ENCODE measurements around the gene ZNF827.

ZNF827 gene

DNA sequence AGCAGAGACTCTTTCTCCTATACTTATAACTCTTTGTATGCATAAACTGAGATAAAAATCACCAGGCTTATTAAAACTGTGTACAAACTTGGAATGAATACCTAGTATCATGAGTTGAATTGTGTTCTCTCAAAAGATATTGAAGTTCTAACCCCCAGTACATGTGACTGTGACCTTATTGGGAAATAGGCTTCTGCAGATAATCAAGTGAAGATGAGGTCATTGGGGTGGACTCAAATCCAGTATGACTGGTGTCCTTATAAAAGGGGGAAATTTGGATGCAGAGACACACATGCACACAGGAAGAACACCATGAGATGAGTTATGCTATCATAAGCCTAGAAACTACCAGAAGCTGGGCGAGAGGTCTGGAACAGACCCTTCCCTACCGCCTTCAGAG lies 26.2 kb downstream of the ZNF827 start:
- DNase-seq (ENCODE audit: low spot score in 2 of 2) = no peak
- Mint-ChIP-seq H3K27ac (no peak overlapping the region), H3K9me3 (no peaks in the 10 kb centered on the region), H3K36me3 (no peaks in the 10 kb centered on the region), H3K4me3 (no peak overlapping the region), H3K4me1 (peaks cover 37% of the 10 kb centered on the region)
- ATAC-seq = no peak

DNA sequence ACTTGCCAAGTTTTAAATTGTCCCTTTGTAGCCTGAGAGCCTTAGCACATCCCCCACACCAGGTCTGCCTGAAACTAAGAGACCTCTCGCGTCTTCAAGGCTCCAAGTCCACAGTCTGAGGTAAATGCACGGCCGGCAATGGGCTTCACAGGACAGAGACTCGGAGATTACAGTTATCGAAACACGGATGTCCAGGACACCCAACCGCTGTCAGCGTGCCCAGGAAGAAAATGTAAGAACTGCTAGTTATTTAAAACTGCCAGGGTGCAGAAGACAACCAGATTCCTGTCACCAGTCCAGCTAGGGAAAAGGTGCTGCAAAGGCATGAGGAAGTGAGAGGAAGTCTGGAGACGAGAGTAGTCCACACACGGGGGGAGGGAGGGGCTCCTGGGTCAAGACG lies 28.9 kb downstream of the ZNF827 start:
- H3K36me3 Mint-ChIP-seq = peaks cover 5% of the 10 kb centered on the region
- DNase-seq (ENCODE audit: low spot score in 2 of 2) = no peak
- no peak overlapping the region for H3K4me3 Mint-ChIP-seq
- no peaks in the 10 kb centered on the region for H3K9me3 Mint-ChIP-seq
- H3K27ac Mint-ChIP-seq = no peak overlapping the region
- peaks cover 46% of the 10 kb centered on the region for H3K4me1 Mint-ChIP-seq
- ATAC-seq = no peak

DNA sequence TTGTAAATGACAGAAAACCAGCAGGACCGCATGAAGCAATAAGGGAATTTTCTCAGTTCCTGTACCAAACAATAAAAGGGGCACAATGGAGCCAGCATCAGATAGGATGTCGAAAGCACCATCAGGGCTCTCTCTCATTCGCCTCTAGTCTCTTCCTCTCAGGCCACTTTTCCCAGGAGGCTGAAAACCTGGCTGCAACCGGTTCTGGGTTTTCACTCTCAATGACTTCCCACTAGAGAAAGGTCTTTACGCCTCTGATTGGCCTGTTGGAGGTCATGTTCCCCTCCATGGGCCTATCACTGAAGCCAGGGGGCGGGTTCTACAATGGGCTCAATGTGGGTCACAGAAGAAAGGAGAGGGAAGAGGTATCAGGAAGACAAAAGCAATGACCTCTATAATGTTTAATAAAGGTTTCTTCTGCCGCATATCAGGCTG lies 29.3 kb downstream of the ZNF827 start:
- Mint-ChIP-seq H3K36me3 (peaks cover 5% of the 10 kb centered on the region), H3K4me3 (no peak overlapping the region), H3K9me3 (no peaks in the 10 kb centered on the region), H3K4me1 (peaks cover 51% of the 10 kb centered on the region), H3K27ac (no peak overlapping the region)
- no peak for DNase-seq (ENCODE audit: low spot score in 2 of 2)
- no peak for ATAC-seq

DNA sequence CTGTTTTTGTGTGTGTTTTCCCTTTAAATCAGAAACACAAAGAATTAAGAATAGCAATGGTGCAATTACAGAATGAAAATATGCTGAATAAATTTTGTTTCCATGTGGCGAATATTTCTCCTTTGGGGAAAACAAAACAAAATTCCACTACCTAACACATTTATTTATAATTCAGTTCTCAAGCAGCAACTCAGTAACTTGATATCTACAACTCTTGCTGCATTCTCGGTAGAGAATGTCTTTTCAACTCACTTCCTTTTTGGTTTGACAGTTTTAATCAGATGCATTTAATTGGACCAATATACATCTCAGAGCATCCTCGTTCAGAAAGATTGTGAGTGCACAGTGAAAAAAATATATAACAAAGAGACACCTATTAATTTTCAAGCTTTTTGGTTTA lies 30.8 kb downstream of the ZNF827 start:
- H3K27ac Mint-ChIP-seq = no peak overlapping the region
- H3K36me3 Mint-ChIP-seq = peaks cover 5% of the 10 kb centered on the region
- peaks cover 56% of the 10 kb centered on the region for H3K4me1 Mint-ChIP-seq
- ATAC-seq (no peak), DNase-seq (ENCODE audit: low spot score in 2 of 2) (no peak)
- no peaks in the 10 kb centered on the region for H3K9me3 Mint-ChIP-seq
- no peak overlapping the region for H3K4me3 Mint-ChIP-seq

DNA sequence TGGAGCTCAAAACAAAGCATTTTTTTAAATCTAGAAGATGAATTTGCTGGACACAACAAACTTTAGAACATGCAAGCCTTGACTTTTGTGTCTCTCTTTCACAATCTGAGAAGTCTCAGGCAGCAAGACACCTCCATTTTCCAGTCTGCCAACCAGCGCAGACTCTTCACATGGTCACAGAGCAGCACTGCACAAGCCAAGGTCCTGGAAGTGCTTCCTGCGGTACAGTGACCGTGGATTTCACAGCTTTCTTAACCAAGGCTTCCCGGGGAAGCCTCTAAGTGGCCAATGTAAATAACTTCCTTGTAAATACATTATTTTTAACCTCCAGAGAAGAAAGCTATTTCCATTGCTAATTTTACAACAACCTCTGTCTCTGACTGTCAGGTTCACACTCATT lies 31.2 kb downstream of the ZNF827 start:
- H3K4me3 Mint-ChIP-seq = no peak overlapping the region
- no peak overlapping the region for H3K27ac Mint-ChIP-seq
- no peak for DNase-seq (ENCODE audit: low spot score in 2 of 2)
- H3K9me3 Mint-ChIP-seq = no peaks in the 10 kb centered on the region
- H3K36me3 Mint-ChIP-seq = peaks cover 5% of the 10 kb centered on the region
- peaks cover 56% of the 10 kb centered on the region for H3K4me1 Mint-ChIP-seq
- no peak for ATAC-seq

DNA sequence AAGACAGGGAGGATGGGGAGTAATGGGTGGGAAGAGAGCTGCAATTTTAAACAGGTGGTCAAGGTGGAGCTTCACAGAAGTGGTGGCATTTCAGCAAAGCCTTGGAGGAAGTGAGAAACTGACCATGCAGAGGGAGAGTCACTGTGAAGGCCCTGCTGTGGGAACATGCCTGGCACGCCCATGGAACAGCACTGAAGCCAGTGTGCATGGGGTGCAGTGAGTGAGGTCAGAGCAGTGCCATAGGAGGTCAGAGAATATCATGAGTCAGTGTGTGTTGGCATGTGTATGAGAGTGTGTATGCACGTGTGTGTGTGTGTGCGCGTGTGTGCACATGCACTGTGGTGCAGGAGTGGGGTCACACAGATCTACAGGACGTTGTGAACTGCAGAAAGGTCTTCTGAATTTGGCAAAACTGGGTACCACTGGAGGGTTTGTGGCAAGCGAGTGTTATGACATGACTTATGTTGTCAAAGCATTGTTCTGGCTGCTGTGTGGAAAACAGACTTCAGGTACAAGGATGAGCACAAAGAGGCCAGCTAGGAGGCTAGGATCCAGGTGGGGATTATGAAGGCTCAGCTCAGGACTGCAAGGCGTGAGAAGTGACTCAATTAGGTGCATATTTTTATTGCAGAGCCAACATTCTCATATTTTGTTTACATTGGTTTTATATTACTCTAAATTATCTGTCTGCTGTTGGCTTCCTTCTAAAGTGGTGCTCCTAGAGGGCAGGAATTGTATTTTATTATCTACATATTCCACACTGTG lies 34.0 kb downstream of the ZNF827 start:
- H3K4me1 Mint-ChIP-seq = peaks cover 42% of the 10 kb centered on the region

DNA sequence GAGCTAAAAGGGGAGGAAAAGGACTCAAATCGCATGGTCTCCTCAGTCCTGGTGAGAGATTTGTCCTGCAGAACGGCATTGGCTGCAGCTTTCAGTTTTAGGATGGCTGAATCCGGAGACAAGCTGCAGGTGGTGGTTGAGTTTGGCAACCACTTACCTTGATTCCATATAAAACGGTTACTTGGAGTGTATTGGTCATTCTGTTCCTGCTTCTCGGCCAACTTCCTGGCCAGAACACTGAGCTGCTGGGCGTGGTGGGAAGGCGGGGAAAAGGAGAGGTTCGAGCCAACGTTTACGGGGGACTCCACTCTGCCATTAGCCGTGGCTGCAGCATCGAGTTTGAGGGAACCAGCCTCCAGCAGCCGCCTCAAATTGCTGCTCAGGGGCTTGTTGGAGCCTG lies 36.1 kb downstream of the ZNF827 start:
- no peak for ATAC-seq
- Mint-ChIP-seq H3K27ac (no peak overlapping the region), H3K4me3 (no peak overlapping the region), H3K9me3 (no peaks in the 10 kb centered on the region), H3K4me1 (peaks cover 27% of the 10 kb centered on the region), H3K36me3 (peaks cover 21% of the 10 kb centered on the region)
- DNase-seq (ENCODE audit: low spot score in 2 of 2) = no peak

More for the DNA sequence above, 34.0 kb downstream of the ZNF827 start:
- Mint-ChIP-seq H3K4me3 (no peak overlapping the region), H3K27ac (no peak overlapping the region), H3K36me3 (peaks cover 21% of the 10 kb centered on the region), H3K9me3 (no peaks in the 10 kb centered on the region)
- no peak for ATAC-seq
- DNase-seq (ENCODE audit: low spot score in 2 of 2) = no peak

DNA sequence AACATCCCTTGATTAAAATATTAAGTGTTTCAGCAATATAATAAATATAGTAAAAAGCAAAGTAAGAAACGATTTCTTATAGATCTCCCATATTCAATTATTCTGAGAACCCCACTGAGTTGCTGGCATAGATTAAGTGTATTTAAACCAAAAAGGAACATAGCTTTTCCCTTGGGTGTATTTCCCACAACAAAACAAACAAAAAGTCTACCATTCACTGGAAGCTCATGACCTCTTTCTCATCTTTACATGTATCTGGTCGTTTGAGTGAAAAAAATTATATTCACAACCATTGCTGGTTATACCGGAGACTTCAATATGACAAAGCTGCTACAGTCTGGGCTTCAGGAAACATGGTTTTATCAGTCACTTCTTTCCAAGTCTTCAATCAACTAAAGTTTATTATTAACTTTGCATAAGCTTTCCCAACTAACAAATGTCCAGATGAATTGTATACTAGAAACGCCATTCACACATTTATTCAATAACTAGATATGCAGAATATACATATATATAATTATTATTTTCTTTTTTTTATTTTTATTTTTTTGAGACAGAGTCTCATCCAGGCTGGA lies 38.6 kb downstream of the ZNF827 start:
- H3K4me3 Mint-ChIP-seq = no peak overlapping the region
- no peak overlapping the region for H3K27ac Mint-ChIP-seq
- ATAC-seq (no peak), DNase-seq (ENCODE audit: low spot score in 2 of 2) (no peak)
- peaks cover 26% of the 10 kb centered on the region for H3K4me1 Mint-ChIP-seq
- peaks cover 16% of the 10 kb centered on the region for H3K36me3 Mint-ChIP-seq
- H3K9me3 Mint-ChIP-seq = no peaks in the 10 kb centered on the region

DNA sequence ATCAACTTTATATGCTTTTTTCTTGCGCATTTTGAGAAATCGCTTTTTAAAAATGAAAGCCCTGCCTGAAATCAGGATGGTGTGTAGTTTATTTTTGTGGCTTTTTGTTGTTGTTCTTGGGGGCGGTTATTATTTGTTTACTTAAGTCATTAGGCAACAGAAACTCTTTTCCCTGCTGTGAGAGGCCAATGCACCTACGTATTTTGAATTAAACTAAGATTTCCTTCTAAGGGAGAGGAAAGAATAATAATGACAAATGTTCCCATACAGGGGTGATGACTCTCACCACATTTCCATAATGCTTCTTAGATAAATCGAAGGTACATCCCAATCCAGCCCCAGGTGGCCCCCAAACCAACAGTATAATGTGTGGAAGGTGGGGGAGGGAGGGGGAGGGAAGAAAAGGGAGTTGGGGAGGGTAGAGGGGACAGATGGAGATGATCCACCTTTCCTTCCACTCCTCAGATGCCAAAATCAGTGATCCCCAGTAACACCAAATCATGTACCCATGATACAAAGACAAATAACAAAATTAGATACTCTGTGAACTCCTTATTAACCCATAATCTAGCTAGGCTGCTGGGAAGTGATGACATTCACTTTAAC lies 39.6 kb downstream of the ZNF827 start:
- no peak for ATAC-seq
- Mint-ChIP-seq H3K4me3 (no peak overlapping the region), H3K36me3 (peaks cover 16% of the 10 kb centered on the region), H3K4me1 (peaks cover 25% of the 10 kb centered on the region), H3K27ac (no peak overlapping the region), H3K9me3 (no peaks in the 10 kb centered on the region)
- no peak for DNase-seq (ENCODE audit: low spot score in 2 of 2)

DNA sequence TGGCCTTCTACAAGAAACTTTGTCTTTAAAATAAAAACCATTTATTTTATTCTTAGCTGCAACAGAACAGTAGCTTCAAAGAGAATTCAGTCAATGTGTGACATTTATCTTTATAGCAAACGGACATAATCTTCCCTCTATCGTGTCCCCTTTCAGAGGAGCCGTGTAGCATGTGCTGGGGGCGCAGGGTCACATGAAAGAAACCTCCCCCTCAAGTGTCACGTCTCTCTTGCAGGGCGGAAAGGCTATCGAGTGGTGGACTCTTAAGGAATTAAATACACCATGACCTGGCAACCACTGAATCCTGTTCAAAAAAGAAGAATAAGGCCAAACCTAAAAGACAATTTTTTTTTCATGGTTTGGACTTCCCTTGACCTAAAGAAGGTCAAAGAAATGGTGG lies 40.2 kb downstream of the ZNF827 start:
- no peak for DNase-seq (ENCODE audit: low spot score in 2 of 2)
- Mint-ChIP-seq H3K4me3 (no peak overlapping the region), H3K36me3 (peaks cover 16% of the 10 kb centered on the region), H3K9me3 (no peaks in the 10 kb centered on the region), H3K27ac (no peak overlapping the region), H3K4me1 (peaks cover 27% of the 10 kb centered on the region)
- no peak for ATAC-seq

DNA sequence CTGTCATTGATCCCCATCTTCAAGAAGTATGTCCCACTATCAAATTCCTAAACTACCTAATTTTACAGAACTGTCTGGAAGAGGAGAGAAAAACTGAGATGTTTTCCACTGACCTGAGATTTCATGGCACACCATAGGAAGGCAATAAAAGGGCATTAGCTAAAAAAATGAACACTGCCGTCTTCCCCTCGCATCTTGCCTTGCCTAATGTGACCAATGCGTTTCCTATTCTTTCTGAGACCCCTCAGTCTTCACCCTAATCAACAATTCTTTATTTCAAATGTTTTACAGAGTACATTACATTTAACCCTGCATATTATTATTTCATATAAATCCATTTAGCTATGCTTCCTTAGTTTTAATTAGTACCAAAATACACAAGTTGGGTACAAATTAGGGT lies 43.6 kb downstream of the ZNF827 start:
- peaks cover 27% of the 10 kb centered on the region for H3K4me1 Mint-ChIP-seq
- no peak overlapping the region for H3K4me3 Mint-ChIP-seq

DNA sequence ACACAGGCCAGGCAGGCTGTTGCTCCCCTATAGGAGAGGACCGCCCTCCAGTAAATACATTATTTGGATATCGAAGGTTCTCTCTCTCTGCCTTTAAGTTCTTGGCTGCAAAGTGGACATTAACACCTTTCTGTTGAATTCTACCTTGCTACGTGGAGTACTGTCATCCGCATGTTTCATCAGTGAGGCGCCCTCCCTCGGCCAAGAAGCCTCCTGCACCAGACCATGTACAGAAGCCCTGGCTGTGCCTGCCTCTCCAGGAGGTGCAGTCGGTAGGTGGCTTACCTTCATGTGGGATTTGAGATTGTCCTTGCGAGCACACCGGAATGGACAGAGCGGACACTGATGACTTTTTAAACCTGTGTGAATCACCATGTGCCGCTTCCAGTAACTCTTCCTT lies 46.7 kb downstream of the ZNF827 start:
- H3K36me3 Mint-ChIP-seq = peaks cover 13% of the 10 kb centered on the region
- no peak overlapping the region for H3K27ac Mint-ChIP-seq
- H3K4me1 Mint-ChIP-seq = peaks cover 27% of the 10 kb centered on the region
- no peak for DNase-seq (ENCODE audit: low spot score in 2 of 2)
- no peaks in the 10 kb centered on the region for H3K9me3 Mint-ChIP-seq
- no peak overlapping the region for H3K4me3 Mint-ChIP-seq
- ATAC-seq = no peak

More for the DNA sequence above, 43.6 kb downstream of the ZNF827 start:
- DNase-seq (ENCODE audit: low spot score in 2 of 2) = no peak
- no peak for ATAC-seq
- H3K27ac Mint-ChIP-seq = no peak overlapping the region
- no peaks in the 10 kb centered on the region for H3K9me3 Mint-ChIP-seq
- peaks cover 6% of the 10 kb centered on the region for H3K36me3 Mint-ChIP-seq

DNA sequence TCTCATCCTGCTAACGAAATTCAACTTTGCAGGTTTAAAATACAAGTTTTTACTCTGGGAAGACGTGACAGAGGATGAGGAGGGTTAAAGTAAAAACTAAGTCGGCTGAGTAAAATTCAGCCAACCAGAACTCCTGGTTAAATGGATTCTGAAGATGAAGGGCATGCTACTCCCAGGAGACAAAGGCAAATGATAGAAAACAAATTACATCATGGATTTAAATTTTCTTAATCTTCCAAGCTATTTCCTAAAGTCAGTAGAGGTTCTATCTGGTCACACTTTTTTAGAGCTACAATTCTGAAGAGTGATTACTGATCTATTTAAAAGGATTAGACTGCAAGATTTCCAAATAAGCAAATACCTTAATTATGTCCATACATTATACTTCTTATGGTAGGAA lies 47.9 kb downstream of the ZNF827 start:
- DNase-seq (ENCODE audit: low spot score in 2 of 2) (no peak), ATAC-seq (no peak)
- peaks cover 22% of the 10 kb centered on the region for H3K36me3 Mint-ChIP-seq
- no peaks in the 10 kb centered on the region for H3K9me3 Mint-ChIP-seq
- no peak overlapping the region for H3K27ac Mint-ChIP-seq
- H3K4me1 Mint-ChIP-seq = peaks cover 18% of the 10 kb centered on the region
- no peak overlapping the region for H3K4me3 Mint-ChIP-seq

DNA sequence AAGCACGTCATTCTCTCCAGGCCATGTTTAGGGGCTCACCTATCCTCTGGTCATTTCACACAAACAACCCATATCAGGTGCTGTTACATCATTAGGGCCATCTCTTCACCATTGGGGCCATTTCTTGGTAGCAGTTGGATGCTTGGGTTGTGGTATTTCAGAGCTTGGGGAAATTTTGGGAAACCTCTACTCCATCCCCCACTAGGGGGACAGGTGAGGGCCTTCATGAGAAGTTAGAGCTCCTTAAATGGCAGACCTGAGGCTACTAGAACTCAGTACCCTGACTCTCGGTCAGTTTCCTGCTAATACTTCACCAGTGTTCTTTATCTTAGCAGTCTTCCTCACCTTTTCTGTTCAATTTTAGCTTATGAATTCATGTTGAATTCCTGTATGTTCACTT lies 50.2 kb downstream of the ZNF827 start:
- Mint-ChIP-seq H3K27ac (no peak overlapping the region), H3K9me3 (no peaks in the 10 kb centered on the region), H3K4me1 (peaks cover 2% of the 10 kb centered on the region), H3K36me3 (peaks cover 45% of the 10 kb centered on the region), H3K4me3 (no peak overlapping the region)
- DNase-seq (ENCODE audit: low spot score in 2 of 2) = no peak
- no peak for ATAC-seq

DNA sequence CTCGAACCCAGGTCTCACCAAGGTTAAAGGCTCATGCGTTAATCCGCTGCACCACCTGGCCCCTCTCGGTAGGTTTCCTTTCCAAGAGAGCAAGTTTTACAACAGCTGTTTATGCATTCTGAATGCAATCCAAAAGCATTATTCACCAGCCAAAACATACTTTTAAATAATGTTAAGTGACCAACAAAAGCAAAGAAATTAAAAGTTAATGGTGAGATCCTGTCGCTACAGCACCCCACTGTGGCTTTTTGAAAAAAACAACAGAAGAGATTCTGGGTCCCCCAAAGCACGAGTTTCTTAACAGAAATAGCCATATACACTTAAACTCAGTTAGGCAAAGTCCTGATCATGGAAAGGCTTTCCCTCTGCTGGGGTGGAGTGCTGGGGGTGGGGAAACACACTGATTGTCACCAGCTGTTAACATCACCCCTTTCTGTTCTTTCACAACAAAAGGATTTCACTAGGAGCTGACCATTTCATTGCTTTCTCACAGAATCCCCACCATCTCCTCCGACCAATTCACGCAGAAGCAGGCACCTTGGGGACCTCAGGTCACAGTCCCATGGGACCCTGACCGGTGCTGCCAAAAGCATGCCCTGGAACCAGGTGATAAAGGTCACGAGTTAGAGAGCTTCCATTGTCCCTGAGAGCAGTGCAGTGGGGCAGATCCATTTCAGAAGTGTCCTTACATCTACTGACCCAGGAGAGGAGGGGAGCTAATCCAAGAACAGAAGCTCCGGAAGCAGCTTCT lies 51.2 kb downstream of the ZNF827 start:
- no peak for DNase-seq (ENCODE audit: low spot score in 2 of 2)
- ATAC-seq = no peak
- H3K36me3 Mint-ChIP-seq = peaks cover 53% of the 10 kb centered on the region

More for the DNA sequence above, 51.2 kb downstream of the ZNF827 start:
- Mint-ChIP-seq H3K4me3 (no peak overlapping the region), H3K9me3 (no peaks in the 10 kb centered on the region), H3K4me1 (peaks cover 6% of the 10 kb centered on the region), H3K27ac (no peak overlapping the region)

All from stimulated activated effector memory CD8-positive, alpha-beta T cell treated with anti-CD3 and anti-CD28 coated beads, Interleukin-12 subunit alpha, Interleukin-12 subunit beta, amount 100 ng/mL, for 72 hours (primary cell).